Memory B cell (primary cell): ENCODE results near the gene ANKRD27.
A peak's percentile ranks its signal among the peaks of the same experiment; 100 is the strongest.
"Not testable (repeated sequence)": the region's sequence is repeated elsewhere in the genome, so short reads cannot be mapped to it uniquely, and the experiment has no call there.

ENCODE experiments used
- ATAC-seq: fragments of 150-1000 bp; cut with Tn5 transposase; 2 replicates; pipeline ENCODE4 v1.10.0; 2021; ENCODE audit warnings: low read depth, mild to moderate bottlenecking, moderate library complexity
- DNase-seq, 2 donors: peaks; one replicate each; pipeline ENCODE4 v3.0.0; 2022; ENCODE audit warnings: low spot score in 2 of 2
- H3K27ac Mint-ChIP-seq: one replicate; pipeline ENCODE4 v1.8.0; 2022; ENCODE audit warnings: mild to moderate bottlenecking, moderate library complexity, mixed read lengths
- H3K27me3 Mint-ChIP-seq: one replicate; pipeline ENCODE4 v1.8.0; 2022; ENCODE audit warnings: mixed read lengths
- H3K36me3 Mint-ChIP-seq: one replicate; pipeline ENCODE4 v1.8.0; 2022; ENCODE audit warnings: mild to moderate bottlenecking, mixed read lengths
- H3K4me1 Mint-ChIP-seq: one replicate; pipeline ENCODE4 v1.8.0; 2022; ENCODE audit warnings: mixed read lengths
- H3K4me3 Mint-ChIP-seq: one replicate; pipeline ENCODE4 v1.8.0; 2022; ENCODE audit warnings: mild to moderate bottlenecking, moderate library complexity, mixed read lengths
- H3K9me3 Mint-ChIP-seq: one replicate; pipeline ENCODE4 v1.8.0; 2022; ENCODE audit warnings: mixed read lengths

The ANKRD27 gene

GRCh38 chr19:32653599-32653915 is 21.4 kb downstream of the ANKRD27 start:
- H3K9me3 Mint-ChIP-seq = no peaks in the 10 kb centered on the region
- DNase-seq = no peak
- peaks cover 18% of the 10 kb centered on the region for H3K36me3 Mint-ChIP-seq
- no peaks in the 10 kb centered on the region for H3K27me3 Mint-ChIP-seq
- H3K27ac Mint-ChIP-seq = no peak overlapping the region
- no peak overlapping the region for H3K4me3 Mint-ChIP-seq
- no peaks in the 10 kb centered on the region for H3K4me1 Mint-ChIP-seq
- ATAC-seq = peak; percentile 24

- Mint-ChIP-seq H3K36me3 (peaks cover 19% of the 10 kb centered on the region), H3K4me1 (no peaks in the 10 kb centered on the region), H3K9me3 (no peaks in the 10 kb centered on the region), H3K27ac (no peak overlapping the region), H3K27me3 (no peaks in the 10 kb centered on the region), H3K4me3 (no peak overlapping the region)
- ATAC-seq (no peak), DNase-seq (no peak)
These were observed 21.9 kb downstream of the ANKRD27 start for GRCh38 chr19:32652894-32653598.

GRCh38 chr19:32652331-32652730 is 22.6 kb downstream of the ANKRD27 start:
- peaks cover 21% of the 10 kb centered on the region for H3K36me3 Mint-ChIP-seq
- H3K4me3 Mint-ChIP-seq, H3K9me3 Mint-ChIP-seq, H3K27me3 Mint-ChIP-seq, DNase-seq, ATAC-seq, H3K27ac Mint-ChIP-seq, H3K4me1 Mint-ChIP-seq: not testable (repeated sequence)

- Mint-ChIP-seq H3K9me3 (no peaks in the 10 kb centered on the region), H3K4me3 (no peak overlapping the region), H3K36me3 (peaks cover 25% of the 10 kb centered on the region), H3K27me3 (no peaks in the 10 kb centered on the region), H3K27ac (no peak overlapping the region), H3K4me1 (no peaks in the 10 kb centered on the region)
- ATAC-seq (no peak), DNase-seq (no peak)
These were observed 23.2 kb downstream of the ANKRD27 start for GRCh38 chr19:32651729-32652140.

GRCh38 chr19:32650671-32651070 is 24.3 kb downstream of the ANKRD27 start:
- Mint-ChIP-seq H3K4me1 (peaks cover 3% of the 10 kb centered on the region), H3K9me3 (no peaks in the 10 kb centered on the region), H3K27me3 (no peaks in the 10 kb centered on the region), H3K4me3 (no peak overlapping the region), H3K36me3 (peaks cover 23% of the 10 kb centered on the region), H3K27ac (no peak overlapping the region)
- ATAC-seq (no peak), DNase-seq (no peak)

GRCh38 chr19:32649751-32650150 is 25.2 kb downstream of the ANKRD27 start:
- ATAC-seq (no peak), DNase-seq (no peak)
- Mint-ChIP-seq H3K4me1 (peaks cover 3% of the 10 kb centered on the region), H3K27me3 (no peaks in the 10 kb centered on the region), H3K36me3 (peaks cover 22% of the 10 kb centered on the region), H3K9me3 (no peaks in the 10 kb centered on the region), H3K4me3 (no peak overlapping the region), H3K27ac (no peak overlapping the region)

DNA sequence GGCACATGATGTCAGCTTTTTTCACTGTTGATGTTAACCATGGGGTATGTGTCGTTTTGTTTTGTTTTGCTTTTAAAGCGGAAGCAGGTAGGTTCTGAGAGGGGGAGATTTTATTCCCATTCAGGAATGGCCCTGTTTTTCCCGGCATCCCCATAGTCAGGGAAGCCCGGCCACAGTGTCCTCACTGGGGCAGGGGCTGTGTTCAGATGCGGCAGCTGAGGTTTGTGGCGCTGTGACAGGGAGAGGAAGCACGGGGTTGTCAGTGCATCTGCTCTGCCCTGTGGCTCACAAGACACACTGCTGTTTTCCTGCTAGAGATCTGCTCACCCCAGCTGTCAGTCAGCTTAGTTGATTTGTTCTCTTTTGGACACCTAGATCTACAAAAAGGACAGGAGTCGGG is 27.6 kb downstream of the ANKRD27 start:
- no peak for ATAC-seq
- no peak for DNase-seq
- no peak overlapping the region for H3K27ac Mint-ChIP-seq

DNA sequence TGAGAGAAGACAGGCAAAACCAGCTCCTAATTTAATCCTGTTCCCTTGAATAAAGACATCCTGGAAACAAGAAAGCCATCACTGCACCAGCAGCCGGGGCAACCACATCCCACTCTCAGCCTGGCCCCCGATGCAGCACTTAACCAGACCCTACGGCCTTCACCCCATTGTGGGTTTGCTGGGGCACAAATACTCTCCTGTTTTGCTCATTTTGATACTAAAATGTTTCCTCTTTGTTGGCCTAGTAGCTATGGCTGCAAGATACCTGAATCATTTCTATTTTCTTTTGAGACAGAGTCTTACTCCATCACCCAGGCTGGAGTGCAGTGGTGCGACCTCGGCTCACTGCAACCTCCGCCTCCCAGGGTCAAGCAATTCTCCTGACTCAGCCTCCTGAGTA is 28.4 kb downstream of the ANKRD27 start:
- DNase-seq = no peak
- no peaks in the 10 kb centered on the region for H3K9me3 Mint-ChIP-seq

More for the DNA sequence above, 27.6 kb downstream of the ANKRD27 start:
- peaks cover 32% of the 10 kb centered on the region for H3K36me3 Mint-ChIP-seq
- no peak overlapping the region for H3K4me3 Mint-ChIP-seq
- peaks cover 3% of the 10 kb centered on the region for H3K4me1 Mint-ChIP-seq
- H3K27me3 Mint-ChIP-seq = no peaks in the 10 kb centered on the region
- no peaks in the 10 kb centered on the region for H3K9me3 Mint-ChIP-seq

DNA sequence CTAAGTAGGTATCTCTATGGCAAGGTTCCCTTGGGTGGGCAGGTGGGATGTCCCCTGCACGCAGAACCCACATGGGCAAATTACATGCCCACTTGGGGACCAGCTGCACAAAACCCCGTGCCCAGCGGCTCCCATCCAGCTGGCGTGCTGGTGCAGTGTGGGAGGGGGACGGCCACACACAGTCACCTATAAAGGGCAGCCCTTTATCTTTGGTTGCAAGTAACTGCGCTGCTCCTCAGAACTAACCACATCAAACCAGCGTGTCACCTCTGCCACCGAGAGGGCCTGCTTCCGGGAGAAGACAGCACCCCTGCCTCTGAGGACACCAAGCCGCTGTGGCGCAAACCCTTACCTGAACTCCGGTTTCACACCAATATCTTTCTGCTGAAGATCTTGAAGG is 32.2 kb downstream of the ANKRD27 start:
- Mint-ChIP-seq H3K4me1 (peaks cover 3% of the 10 kb centered on the region), H3K9me3 (no peaks in the 10 kb centered on the region), H3K4me3 (no peak overlapping the region), H3K27me3 (no peaks in the 10 kb centered on the region), H3K36me3 (peaks cover 43% of the 10 kb centered on the region), H3K27ac (no peak overlapping the region)
- no peak for ATAC-seq
- DNase-seq = no peak

More for the DNA sequence above, 28.4 kb downstream of the ANKRD27 start:
- Mint-ChIP-seq H3K27me3 (no peaks in the 10 kb centered on the region), H3K4me1 (peaks cover 3% of the 10 kb centered on the region), H3K36me3 (peaks cover 35% of the 10 kb centered on the region), H3K27ac (no peak overlapping the region), H3K4me3 (no peak overlapping the region)
- no peak for ATAC-seq

GRCh38 chr19:32638625-32639024 is 36.4 kb downstream of the ANKRD27 start:
- no peaks in the 10 kb centered on the region for H3K27me3 Mint-ChIP-seq
- no peak overlapping the region for H3K27ac Mint-ChIP-seq
- H3K36me3 Mint-ChIP-seq = peaks cover 40% of the 10 kb centered on the region
- H3K9me3 Mint-ChIP-seq = no peaks in the 10 kb centered on the region
- no peak for DNase-seq
- no peak for ATAC-seq
- no peak overlapping the region for H3K4me3 Mint-ChIP-seq
- H3K4me1 Mint-ChIP-seq = no peaks in the 10 kb centered on the region

DNA sequence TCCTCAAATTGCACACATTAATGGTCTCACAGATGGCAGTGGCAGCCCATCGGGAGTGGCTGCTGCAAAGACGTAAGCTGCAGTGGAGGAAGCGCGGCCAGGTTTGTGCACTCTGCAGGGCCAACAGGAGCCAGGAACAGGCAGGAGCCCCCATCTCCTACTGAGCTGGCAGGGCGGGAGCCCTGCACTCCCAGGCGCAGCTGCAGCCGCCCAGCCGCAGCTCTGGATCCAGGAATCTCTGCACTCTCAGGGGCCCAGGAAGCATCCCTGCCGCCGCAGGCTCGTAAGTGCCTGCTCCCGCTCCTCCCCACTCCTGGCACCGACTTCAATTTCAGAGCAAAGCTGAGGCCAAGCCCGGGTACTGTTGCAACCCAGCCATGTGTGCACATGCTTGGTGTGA is 37.5 kb downstream of the ANKRD27 start:
- H3K4me1 Mint-ChIP-seq = no peaks in the 10 kb centered on the region
- no peak for DNase-seq
- no peaks in the 10 kb centered on the region for H3K9me3 Mint-ChIP-seq
- H3K27me3 Mint-ChIP-seq = no peaks in the 10 kb centered on the region
- H3K36me3 Mint-ChIP-seq = peaks cover 37% of the 10 kb centered on the region
- H3K27ac Mint-ChIP-seq = no peak overlapping the region
- no peak for ATAC-seq
- no peak overlapping the region for H3K4me3 Mint-ChIP-seq

DNA sequence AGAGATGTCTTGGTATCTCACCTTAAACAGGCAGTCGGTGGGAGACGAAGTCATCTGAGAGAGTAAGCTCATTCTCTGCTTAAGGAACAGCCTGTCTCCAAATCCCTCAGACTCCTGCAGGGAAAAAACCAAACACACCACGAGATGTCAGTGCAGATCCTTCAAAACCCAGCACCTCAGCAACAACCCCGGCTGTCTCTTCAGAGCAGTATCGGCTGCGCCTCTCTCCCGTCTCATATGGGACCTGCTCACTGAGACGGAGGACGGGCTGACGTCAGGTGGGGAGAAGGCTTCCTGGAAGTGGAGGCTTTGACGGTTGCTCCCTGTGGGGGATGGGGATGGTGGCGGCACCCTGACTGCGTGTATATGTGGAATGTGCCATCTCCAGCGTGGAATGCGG is 43.6 kb downstream of the ANKRD27 start:
- no peak overlapping the region for H3K4me3 Mint-ChIP-seq

DNA sequence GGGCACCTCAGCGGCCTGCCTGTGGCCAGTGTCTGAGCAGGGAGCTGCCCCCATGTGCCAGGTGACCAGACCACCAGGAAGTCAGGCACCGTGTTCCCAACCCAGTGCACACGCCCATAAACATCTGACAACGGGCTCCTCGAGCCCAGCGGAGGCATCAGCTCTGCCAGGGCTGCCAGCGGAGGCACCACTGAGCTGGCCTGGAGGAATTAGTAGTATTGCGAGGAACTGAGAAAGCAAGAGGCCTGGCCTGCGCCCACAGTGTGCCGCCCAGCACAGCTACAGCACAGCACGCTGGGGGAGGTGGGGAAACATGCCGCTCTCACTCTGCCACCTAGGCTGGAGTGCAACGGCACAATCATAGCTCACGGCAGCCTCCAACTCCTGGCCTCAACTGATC is 44.6 kb downstream of the ANKRD27 start:
- Mint-ChIP-seq H3K4me3 (no peak overlapping the region), H3K9me3 (no peaks in the 10 kb centered on the region), H3K27me3 (no peaks in the 10 kb centered on the region), H3K36me3 (peaks cover 21% of the 10 kb centered on the region), H3K4me1 (no peaks in the 10 kb centered on the region), H3K27ac (no peak overlapping the region)
- no peak for ATAC-seq
- no peak for DNase-seq

More for the DNA sequence above, 43.6 kb downstream of the ANKRD27 start:
- Mint-ChIP-seq H3K4me1 (no peaks in the 10 kb centered on the region), H3K27ac (no peak overlapping the region), H3K27me3 (no peaks in the 10 kb centered on the region), H3K36me3 (peaks cover 24% of the 10 kb centered on the region), H3K9me3 (no peaks in the 10 kb centered on the region)
- DNase-seq (no peak), ATAC-seq (no peak)

DNA sequence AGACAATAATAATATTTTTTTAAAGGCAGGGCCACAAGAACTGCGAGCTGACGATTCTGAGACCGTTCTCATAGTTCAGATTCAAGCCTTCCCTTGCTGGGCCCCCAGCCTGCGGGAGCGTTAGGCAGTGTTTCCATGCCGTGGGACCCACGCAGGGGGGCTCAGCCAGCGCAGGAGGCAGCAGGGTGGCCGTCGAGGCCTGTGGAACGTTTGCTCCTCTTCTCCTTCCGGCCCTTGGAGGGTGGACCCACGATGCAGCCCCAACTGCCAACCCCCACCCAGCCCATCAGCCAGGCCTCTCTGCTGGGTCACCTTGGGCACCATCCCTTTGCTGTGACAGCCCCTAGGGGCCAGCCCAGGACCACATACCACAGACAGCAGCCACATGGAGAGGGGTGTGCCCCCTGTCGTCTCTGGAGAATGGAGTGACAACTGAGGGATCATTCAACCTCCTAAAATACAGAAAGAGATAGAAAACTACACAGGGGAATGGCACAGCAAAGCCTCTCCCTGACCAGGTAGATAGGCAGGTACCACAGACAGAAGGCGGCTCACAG is 47.2 kb downstream of the ANKRD27 start:
- peaks cover 26% of the 10 kb centered on the region for H3K36me3 Mint-ChIP-seq
- no peaks in the 10 kb centered on the region for H3K4me1 Mint-ChIP-seq
- no peaks in the 10 kb centered on the region for H3K27me3 Mint-ChIP-seq
- H3K27ac Mint-ChIP-seq = no peak overlapping the region
- DNase-seq (no peak), ATAC-seq (no peak)
- H3K4me3 Mint-ChIP-seq = no peak overlapping the region
- H3K9me3 Mint-ChIP-seq = no peaks in the 10 kb centered on the region

DNA sequence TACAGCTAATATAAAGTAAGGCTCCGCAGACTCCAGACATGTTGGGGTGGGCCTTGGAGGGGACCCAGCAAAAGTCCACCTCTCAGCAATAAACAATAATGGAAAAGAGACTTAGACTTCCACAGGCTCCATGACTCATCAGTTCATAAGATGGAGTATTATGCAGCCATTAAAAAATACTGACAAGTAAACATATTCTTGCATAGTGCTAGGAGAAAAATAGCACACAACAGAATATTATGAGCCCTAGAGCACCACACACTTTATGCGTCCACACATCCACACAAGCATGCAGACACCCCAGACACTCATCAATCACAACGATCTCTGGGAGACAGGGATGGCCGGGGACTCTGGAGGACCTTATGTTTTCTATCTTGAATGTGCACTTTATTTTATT is 48.0 kb downstream of the ANKRD27 start:
- H3K4me3 Mint-ChIP-seq = no peak overlapping the region
- ATAC-seq = no peak
- peaks cover 33% of the 10 kb centered on the region for H3K36me3 Mint-ChIP-seq
- H3K27me3 Mint-ChIP-seq = no peaks in the 10 kb centered on the region
- H3K4me1 Mint-ChIP-seq = no peaks in the 10 kb centered on the region
- H3K9me3 Mint-ChIP-seq = no peaks in the 10 kb centered on the region
- no peak for DNase-seq
- no peak overlapping the region for H3K27ac Mint-ChIP-seq
